Activated CD8-positive, alpha-beta memory T cell treated with anti-CD3 and anti-CD28 coated beads, Interleukin-2, amount 50 U/mL, for 24 hours (primary cell): ENCODE measurements around the gene LUZP1.
"Not testable (repeated sequence)": the region's sequence is repeated elsewhere in the genome, so short reads cannot be mapped to it uniquely, and the experiment has no call there.

Source experiments
- DNase-seq: peaks from one replicate; pipeline ENCODE4 v3.0.0-alpha.2; 2020; ENCODE audit errors: extremely low read depth

Gene LUZP1

DNA sequence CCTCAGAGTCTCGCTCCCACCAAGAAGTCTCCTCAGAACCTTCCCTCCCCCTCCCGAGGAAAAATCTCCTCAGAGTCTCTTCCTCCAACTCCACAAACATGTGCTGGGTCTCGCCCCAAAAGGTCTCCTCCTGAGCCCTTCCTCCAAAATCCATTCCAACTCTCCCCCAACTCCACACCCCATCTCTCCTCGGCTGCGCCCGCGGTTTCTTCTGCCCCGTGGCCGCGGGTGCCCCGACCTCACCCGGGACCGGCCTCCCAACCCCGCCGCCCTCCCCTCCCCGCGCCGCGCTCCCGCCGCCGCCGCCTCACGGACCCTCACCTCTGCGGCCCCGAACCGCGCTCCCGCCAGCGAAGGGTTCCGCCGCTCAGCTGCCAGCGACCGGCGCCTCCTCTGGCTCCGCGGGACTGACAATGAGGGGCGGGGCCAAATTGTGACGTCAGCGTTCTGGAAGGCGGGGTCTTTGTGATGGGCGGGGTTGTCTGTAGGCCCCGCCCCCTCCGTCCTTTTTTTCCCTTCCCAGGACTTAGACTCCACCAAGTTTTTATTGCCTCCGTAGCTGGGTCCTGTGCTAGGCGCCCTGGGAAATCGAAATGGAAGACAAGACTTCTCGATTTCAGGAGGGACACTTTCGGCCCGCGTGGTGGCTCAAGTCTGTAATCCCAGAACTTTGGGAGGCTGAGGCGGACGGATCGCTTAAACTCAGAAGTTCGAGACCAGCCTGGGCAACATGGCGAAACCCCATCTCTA, at the start of gene LUZP1:
Gene LUZP1 (minus strand): TSS at position 412 of the 750 bp plus-strand sequence.
- DNase-seq: peak; percentile 80

DNA sequence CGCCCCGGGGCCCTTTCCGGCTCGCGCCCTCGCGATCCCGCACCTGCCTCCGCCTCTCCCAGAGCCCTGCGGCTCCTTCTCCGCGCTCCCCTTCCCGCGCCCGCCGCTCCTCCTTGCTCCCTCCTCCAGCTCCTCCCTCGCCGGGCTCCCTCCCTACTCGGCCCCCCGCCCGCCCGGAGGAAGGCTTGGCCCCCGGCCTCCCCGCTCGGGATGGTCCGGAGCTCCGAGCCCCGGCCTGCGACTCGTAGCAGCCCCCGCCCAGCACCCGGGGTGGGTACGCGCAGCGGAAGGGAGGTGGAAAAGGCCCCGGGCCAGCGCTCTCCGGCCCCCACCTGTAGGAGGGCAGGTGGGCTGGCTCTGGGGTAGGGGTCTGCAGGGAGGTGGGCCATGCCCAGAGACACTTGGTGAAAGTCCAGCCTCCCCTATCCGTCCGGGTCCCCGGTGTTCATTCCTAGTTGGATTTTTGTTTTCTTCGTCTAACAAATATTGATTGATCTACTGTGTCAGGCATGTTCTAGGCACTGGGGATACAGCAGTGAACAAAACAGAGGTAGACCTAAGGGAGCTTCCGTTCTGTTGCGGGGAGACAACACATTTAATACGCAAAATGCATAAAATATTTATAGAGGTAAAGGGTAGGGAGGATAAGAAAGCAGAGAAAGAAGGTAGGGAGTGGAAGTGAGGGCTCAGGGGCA, 48.9 kb upstream of the LUZP1 start, which contains the start of gene HTR1D:
Gene HTR1D (minus strand): TSS at position 82 of the 695 bp plus-strand sequence. CDS start 23,283 bp downstream, outside the sequence.
- DNase-seq: no peak

DNA sequence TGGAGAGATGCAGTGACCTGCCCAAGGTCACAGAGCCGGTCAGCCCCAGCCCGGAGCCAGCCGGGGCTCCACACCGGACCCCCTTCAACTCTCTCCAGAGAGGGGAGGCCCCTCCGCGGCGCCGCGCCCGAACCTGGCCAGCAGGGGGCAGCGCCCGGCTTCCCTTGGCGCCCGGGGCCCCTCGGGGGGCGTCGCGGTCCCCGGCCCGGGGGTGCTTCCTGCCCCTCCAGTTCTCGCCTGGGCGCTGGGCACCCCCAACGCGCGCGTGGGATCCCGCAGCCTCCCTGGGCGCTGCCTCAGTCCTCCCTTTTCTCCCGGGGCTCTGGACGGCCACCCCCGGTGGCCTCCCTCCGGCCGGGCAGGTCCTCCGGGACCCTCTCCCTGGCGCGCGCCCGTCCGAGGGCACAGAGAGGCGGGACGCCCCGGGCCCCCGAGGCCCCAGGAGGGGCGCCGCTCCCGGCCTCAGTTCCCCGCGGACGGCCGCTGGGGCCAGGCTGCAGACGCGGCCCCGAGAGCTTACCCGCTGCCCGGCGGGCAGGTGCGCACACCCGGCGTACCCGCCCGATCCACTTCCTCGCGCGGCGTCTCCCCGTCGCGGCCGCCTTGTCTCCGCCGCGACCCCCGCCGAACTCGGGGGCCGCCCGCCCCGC, 48.2 kb upstream of the LUZP1 start:
- no peak for DNase-seq

DNA sequence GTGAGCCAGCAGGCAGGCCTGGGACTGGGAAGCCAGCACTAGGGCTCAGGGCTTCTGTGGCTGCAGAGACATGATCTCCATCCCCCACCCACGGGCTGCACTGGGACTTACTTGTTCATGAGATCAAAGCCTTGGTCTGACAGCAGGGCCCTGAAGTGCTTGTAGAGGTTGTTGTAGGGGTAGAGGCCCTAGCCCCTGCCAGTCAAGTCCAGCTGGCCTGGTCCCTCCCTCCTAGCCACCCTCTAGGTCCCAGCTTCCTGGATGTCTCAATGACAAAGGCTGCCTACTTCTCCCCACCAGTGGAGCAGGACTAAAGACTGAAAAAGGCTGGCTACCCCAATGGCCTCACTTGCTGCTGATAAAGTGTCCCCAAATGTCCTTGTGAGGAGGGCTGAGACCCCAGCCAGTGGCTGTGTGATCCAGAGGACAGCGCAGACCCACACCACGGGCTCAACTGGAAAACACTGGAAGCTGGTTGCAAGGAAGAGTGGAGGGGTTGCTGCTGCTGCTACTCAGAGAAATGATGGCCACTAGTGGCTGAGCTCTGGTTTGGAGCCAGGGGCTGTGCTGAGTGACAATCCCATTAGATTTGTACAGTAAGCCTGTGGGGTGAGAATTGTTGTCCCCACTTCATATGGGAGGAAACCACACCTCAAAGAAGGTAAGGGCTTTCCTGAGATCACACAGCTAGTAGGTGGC, 47.2 kb upstream of the LUZP1 start:
- no peak for DNase-seq

DNA sequence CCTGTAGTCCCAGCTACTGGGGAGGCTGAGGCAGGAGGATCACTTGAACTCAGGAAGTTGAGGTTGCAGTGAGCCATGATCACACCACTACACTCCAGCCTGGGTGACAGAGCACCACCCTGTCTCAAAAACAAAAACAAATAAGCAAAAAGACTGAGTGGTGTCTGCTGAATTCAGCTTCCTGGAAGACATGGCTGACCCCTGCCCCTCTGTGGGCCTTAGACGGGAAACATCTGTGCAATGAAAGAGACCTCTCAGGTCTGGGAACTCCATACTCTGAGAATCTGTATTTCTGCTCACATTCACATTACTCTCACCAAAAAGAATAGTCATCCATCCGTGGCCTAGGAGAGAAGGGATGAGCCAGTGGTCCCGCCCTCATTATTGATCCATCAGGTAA, 46.6 kb upstream of the LUZP1 start:
- DNase-seq: no peak

DNA sequence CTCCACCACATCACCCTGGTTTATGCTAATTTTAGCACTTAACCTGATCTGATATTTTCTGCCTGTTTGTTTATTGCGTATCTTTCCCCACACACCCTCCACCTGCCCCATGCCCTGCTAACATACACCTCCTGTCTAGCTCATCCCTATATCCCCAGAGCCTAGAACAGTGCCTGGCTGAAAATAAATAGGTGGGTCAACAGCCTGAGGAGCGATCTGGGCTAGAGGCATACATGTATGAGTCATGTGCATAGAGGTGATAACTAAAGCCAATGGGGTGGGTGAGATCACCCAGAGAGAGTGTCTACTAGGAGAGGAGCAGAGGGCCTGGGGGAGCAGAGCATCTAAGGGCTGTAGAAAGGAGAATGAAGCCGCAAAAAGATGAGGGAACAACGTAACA, 46.0 kb upstream of the LUZP1 start:
- no peak for DNase-seq

DNA sequence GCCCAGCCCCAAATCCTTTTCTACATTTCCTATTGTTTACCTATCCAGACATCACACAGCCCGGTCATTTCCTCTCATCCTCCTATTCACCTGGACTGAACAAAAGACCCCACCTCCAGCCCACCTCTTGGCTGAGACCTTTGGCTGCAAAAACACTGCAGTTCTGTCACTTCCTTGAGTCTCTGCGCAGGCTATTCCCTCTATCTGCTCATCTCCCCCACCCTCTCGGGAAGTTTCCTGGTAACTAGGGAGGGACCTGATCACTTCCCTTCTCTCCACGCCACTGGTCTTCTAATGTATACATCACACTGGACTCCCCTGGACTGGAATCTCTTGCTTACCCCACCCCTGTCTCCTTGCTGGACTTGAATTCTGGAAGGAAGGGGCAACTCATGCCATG, 43.3 kb upstream of the LUZP1 start:
- no peak for DNase-seq

DNA sequence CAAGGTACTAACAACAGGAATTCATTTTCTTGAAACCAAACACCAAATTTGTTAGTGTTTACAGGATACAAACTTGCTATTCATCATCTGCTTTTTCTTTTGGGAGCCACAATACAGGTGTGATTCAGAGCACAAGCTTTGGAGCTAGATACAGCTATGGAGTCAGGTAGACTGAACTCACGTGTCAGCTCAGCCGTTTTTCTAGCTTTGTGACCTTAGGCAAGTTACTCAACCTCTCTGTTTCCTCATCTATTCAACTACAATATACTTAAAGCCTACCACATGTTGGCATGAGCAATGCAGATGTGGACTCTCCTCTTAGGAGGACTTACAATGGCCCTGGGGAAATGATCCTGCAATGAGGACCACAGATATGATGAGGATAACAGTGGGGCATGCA, 42.3 kb upstream of the LUZP1 start:
- DNase-seq: no peak

DNA sequence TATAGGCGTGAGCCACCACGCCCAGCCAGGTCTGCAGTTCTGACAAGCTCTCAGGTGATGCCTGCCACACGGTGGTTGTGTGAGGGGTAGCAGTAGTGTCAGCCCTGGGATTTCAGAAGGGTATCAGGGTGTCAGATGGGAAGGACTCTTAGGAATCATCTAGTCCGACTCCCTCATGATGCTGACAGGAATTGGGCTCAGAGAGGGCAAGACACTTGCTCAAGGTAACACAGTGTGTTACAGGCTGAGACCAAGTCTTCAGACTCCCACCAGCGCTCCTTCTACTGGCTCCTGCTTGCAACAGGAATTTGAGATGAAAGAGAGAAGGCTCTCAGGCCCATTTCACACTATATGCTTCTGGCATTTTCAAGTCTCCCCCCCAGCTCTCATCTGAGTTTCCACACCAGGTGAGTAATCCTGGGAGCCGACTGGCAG, 41.7 kb upstream of the LUZP1 start:
- no peak for DNase-seq

DNA sequence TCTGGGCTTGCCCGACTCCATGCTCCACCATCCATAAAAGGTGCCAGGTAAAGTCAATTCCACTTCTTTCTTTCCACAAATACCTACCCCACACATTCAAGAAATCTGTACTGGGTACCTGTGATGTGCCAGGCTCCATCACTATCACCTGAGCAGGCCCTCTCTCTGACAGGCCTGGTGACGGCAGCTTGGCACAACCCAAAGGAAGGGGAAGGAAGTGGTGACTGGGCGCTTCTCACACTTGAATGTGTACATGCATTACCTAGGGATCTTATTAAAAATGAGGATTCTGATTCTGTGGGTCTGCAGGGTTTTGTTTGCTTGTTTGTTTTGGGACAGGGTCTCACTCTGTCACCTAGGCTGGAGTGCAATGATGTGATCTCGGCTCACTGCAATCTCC, 41.1 kb upstream of the LUZP1 start:
- DNase-seq: no peak

DNA sequence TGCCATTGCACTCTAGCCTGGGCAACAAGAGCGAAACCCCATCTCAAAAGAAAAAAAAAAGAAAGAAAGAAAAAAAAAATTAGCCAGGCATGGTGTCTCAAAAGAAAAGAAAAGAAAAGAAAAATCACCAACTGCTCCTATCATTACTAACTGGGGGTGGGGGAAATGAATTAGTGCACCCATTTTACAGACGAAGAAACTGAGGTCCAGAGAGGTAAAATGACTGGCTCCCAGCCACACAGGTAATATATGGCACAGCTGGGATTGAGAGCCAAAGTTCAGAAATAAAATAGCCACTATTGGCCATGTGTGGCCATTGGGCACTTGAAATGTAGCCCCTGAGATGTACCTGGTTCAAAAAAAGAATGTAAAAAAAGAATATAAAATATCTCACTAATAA, 39.9 kb upstream of the LUZP1 start:
- DNase-seq: no peak

DNA sequence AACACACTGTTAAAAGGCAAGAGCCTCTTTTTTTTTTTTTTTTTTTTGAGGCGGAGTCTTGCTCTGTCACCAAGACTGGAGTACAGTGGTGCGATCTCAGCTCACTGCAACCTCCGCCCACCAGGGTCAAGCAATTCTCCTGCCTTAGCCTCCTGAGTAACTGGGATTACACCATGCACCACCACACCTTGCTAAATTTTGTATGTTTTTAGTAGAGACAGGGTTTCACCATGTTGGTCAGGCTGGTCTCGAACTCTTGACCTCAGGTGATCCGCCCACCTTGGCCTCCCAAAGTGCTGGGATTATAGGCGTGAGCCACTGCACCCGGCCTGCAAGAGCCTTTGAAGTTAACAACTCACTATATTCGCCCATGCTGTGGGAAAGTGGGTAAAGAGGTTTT, 39.1 kb upstream of the LUZP1 start:
- not testable (repeated sequence) for DNase-seq

DNA sequence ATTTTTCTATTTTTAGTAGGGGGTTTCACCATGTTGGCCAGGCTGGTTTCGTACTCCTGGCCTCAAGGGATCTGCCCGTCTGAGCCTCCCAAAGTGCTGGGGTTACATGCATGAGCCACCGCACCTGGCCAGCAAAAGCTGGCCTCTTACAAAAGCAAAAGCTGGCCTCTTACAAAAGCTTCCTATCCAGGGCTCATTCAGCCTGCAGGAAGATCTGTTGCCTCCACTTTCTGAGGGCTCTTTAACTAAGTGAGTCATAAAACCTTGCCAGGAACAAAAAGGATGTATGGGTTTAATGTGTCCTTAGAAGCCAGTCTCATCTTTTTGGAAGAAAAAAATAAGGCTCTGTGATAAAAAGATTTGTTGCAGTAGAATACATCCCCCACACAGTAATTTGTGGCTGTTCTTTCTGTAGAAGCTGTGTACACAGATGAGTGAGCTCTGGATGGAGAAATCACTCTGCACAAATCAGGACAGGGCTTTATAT, 33.6 kb upstream of the LUZP1 start:
- DNase-seq: no peak

DNA sequence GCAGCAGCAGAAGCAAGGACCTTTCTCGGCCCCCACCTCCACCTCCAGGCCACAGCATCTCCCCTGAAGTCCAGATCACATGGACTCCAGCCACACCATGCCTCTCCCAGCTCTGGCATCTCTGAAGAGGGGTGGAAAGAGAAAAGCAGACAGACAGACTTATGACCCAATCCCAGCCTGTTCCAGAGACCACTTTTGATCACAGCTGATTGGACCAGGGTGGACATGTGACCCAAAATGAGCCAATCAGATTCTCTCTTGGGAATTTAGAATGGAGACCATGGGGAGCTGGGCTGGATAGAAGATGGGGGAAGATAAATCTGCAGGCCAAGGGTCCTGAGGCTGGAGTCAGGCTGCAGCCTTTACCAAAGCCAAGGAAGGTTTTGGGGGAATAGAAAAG, 32.2 kb upstream of the LUZP1 start:
- DNase-seq: no peak

DNA sequence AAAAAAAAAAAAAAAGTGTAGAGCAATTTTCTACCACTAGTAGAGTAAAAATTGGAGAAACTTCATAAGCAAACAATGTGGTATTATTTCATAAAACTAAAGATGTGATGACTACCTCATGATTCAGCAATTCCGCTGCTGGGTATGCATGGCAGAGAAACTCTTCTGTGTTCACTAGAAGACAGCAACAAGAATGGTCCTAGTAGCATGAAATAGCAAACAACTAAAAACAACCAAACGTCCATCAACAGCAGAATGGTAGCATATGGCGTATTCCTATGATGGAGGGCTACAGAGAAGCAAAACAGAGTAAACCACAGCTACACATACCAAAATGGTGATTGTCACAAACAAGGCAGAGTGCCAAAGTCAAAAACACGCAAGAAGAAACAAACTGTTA, 29.7 kb upstream of the LUZP1 start:
- DNase-seq: no peak

DNA sequence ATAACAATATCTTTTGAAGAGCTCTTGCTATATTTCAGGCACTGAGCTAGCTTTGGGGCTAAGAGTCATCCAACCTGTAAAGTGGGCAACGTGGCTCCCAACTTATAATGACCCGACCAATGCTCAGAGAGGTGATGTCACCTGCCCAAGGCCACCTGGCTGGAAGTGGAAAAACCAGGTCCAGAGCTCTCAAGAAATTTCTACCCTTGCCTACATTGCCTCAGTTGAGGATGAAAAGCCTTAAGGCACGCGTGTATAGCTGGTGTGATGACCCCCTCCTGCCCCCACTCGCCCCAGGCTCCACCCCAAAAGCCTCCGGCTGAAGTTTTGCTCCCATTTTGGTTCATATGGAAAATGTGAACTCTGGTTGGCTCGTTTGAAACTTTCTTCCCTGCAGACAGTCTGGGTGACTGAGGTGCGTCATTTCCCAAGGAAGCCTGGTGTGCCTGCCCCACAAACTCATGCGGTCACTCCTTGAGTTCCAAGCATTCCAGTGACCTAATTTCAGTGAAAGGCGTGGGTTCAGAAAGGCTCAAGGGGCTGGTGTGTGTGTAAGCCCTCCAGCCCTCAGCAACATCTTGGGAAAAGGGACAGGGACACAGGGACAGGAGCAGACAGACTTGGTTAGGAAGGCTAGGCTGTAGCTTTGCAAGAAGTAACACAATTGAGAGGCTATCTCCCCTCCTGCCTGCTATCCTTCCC, 28.1 kb upstream of the LUZP1 start:
- no peak for DNase-seq

DNA sequence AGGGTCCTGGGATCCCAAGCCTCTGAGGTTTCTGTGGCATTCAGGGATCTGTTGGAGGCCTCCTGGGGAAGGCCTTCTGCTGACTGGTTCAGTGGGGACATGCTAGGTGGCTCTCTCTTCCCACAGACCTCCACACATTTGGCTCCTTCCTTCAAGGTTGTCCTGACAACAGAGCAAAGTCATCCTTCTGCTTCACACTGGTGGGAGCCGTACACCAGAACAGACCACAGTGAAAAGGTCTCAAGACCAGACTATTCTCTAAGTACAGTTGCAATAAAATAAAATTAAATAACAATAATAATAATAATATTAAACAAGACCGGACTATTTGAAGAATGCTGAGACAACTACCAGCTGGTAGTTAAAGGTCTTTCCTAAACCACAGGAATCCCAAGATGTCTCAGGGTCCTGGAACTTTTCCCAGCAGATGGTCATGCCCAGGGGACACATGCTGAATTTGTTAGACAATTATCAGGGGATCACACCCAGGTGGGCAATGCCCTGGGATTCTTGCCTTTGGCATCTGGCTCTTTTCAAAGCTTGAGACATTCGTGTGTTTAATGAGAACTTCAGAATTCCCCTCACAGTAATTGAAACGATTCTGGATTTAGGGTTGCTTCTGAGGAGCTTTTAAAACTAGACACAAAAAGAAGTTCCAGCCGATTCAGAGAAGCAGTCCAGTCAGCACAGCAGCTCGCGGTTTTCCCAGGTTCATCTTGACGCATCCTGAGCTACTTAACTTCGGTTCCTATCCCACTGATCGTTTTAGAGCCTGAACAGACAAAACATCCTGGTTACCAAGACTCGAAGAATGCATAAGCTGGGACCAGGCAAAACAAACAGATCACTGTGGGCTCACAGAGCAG, 25.7 kb upstream of the LUZP1 start:
- no peak for DNase-seq

DNA sequence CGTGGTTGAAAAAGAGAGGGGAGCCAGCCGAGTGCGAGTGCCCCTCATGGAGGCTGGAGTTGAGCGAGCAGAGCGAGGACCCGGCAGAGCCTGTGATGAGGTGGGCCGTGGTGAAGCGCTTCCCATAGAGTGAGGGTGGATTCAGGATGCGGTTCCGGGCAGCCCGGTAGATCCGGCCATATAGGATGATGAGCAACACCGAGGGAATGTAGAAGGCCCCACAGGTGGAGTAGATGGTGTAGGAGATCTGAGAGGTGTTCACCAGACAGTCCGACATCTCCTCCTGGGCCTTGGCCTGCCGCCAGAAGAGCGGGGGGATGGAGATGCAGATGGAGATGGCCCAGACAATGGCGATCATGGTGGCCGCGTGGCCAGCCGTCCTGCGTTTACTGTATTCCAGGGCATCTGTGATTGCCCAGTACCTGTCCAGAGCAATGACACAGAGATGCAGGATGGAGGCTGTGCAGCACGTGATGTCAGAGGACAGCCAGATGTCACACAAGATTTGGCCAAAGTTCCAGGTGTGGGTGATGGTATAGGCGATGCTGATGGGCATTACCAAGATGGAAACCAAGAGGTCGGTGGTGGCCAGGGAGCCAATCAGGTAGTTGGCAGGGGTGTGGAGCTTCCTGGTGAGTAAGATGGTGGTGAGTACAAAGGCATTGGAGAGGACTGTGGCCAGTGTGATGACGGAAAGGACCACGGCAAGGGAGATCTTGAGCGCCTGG, 24.9 kb upstream of the LUZP1 start:
- no peak for DNase-seq

DNA sequence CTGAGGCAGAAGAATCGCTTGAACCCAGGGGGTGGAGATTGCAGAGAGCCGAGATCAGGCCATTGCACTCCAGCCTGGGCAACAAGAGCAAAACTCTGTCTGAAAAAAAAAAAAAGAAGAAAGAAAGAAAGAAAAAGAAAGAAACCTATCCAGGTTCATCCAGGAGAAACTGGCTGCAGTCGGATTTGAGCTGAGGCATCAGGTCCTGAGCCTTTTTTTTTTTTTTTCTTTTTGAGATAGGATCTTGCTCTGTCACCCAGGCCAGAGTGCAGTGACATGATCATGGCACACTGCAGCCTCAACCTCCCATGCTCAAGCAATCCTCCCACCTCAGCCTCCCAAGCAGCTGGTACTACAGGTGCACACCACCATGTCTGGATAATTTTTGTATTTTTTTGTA, 22.5 kb upstream of the LUZP1 start:
- DNase-seq: no peak
